GM21576 (cell line): ENCODE data around the gene ANKRD40.
"Not testable (repeated sequence)": the region's sequence is repeated elsewhere in the genome, so short reads cannot be mapped to it uniquely, and the experiment has no call there.

Experiments
- ATAC-seq: cut with Tn5 transposase; IDR thresholded peaks from one replicate; pipeline ENCODE4 v1.9.1; 2021; ENCODE audit warnings: mild to moderate bottlenecking, moderate library complexity; ENCODE audit not compliant: unreplicated experiment

Gene ANKRD40, protein sequence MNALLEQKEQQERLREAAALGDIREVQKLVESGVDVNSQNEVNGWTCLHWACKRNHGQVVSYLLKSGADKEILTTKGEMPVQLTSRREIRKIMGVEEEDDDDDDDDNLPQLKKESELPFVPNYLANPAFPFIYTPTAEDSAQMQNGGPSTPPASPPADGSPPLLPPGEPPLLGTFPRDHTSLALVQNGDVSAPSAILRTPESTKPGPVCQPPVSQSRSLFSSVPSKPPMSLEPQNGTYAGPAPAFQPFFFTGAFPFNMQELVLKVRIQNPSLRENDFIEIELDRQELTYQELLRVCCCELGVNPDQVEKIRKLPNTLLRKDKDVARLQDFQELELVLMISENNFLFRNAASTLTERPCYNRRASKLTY

DNA sequence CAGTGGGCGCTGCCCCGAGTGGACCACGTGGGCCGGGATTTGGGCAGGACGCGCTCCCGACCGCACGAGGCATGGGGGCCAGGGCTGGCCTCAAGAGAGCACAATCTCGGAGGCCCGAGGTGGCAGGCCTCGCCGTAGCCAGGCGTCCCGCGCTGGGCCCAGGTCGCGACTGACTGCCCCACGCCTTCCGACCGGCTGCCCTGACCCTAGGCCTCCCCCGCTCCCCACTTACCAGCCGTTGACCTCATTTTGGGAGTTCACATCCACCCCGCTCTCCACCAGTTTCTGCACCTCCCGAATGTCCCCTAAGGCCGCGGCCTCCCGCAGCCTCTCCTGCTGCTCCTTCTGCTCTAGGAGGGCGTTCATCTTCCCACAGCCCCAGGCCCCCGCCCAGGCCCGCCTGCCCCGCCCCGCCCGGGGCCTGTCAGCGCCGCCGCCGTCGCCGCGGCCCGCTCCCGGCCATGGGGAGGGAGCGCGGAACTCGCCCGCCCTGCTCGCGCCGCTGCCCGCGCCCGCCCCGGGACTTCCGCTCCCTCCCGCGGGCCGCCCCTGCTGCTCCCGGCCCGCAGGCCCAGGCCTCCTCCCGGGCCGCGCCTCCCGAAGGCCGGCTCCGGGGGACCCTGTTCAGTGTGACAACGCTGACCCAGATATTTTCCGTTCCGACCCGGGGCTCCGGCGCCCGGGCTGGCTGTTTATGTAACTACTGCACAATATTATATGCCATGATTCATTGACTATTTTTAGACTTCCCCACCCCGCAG is at the start of gene ANKRD40:
Gene ANKRD40, minus strand, starts transcription at position 626 of the 761 bp plus-strand sequence. Its CDS starts 260 bp downstream, at position 366.
- ATAC-seq = peak; percentile 73

DNA sequence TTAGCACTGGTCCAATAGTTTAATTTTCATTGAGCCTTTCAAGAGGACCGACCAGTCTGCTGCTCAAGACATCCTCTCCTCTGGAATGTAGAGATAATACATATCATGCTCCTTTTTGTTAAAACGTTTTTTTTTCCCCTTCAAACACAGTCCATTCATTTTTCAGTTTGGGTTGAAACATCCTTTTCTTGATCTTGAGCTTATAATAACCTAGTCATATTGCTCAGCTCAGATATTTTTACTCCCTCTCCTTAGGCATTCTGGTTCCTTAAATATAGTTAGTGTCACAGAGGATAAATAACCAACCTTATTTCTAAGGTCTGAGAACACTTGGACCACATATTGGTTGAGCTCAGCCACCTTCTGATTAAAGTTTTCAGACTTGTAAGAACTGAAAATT is 46.8 kb upstream of the ANKRD40 start:
- no peak for ATAC-seq

DNA sequence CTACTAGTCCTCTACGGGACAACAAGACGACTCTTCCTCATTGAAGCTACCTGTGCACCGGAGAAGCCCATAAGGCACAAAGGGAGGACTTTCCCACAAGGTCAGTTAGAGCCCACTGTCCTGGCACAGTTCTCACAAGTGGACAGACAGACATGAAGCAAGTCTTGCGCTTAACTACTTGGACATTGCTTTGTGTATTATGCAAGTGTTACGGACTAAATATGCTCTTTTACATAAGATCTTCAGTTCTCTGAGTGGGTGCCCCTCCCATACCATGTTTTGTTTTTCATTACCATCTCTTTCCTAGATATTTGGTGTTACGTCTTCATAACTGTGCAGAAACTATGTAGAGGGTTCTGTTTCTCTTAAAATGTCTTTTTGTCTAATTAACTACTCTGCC is 41.5 kb upstream of the ANKRD40 start:
- no peak for ATAC-seq

DNA sequence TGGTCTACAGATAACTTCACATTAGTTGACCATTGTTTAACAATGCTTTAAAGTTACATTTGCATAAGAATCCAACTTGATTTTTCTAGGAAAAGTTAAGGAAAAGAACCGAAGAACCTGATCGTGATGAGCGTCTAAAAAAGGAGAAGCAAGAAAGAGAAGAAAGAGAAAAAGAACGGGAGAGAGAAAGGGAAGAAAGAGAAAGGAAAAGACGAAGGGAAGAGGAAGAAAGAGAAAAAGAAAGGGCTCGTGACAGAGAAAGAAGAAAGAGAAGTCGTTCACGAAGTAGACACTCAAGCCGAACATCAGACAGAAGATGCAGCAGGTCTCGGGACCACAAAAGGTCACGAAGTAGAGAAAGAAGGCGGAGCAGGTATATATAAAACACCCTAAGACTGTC is 37.9 kb upstream of the ANKRD40 start:
- ATAC-seq = no peak

DNA sequence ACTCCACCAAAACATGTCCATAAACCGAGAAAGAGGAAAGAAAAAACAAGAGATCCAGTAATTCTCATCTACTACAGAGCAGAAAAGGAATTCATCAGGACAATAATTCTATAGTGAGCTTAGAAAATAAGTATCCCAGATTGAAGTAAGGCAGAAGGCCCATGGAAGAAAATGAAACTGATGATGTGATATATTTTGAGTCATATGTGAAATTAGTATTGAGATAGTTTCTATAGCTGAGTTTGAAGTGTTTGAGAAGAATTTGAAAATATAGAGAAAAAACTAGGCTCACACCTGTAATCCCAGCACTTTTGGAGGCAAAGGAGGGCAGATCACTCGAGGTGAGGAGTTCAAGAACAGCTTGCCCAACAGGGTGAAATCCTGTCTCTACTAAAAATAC is 31.4 kb upstream of the ANKRD40 start:
- no peak for ATAC-seq

DNA sequence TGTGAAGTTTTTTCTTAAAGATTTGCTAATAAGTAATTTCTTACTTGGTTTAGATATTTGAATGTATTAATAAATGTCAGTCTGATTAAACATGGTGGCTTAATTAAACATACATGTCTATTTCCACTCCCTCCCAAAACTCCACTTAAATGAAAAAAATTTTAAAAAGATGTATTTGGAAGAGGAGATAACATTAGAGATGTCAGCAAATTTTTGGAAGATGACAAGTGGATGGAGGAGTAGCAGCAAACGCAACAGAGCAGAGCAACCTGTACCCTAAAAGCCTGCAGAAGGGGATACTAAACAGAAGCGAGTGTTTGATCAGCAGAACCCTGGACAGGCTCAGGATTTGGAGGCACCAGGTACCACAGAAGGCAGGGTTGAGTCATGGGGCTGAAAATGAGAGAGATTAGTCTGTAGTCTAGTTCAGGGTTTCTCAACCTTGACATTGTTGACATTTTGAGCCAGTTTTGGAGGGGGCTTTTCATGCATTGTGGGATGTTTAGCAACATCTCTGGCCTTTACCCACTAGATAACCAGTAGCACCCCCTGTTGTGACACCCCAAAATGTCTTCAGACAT is 29.5 kb upstream of the ANKRD40 start:
- no peak for ATAC-seq

DNA sequence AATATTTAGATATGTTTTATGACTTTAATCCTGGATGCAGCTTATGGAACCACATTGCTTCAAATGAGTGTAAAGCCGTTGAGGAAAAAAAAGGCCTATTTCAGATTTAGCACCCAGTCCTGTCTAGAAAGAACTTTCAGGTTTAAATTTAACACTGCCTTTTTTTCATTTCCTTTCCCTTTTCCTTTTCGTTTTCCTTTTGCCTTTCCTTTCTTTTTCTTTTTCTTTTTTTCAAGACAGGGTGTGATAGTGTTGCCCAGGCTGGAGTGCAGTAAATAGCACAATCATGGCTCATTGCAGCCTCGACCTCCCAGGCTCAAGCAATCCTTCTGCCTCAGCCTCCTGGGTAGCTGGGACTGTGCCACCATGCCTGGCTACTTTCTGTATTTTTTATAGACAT is 27.6 kb upstream of the ANKRD40 start:
- no peak for ATAC-seq

DNA sequence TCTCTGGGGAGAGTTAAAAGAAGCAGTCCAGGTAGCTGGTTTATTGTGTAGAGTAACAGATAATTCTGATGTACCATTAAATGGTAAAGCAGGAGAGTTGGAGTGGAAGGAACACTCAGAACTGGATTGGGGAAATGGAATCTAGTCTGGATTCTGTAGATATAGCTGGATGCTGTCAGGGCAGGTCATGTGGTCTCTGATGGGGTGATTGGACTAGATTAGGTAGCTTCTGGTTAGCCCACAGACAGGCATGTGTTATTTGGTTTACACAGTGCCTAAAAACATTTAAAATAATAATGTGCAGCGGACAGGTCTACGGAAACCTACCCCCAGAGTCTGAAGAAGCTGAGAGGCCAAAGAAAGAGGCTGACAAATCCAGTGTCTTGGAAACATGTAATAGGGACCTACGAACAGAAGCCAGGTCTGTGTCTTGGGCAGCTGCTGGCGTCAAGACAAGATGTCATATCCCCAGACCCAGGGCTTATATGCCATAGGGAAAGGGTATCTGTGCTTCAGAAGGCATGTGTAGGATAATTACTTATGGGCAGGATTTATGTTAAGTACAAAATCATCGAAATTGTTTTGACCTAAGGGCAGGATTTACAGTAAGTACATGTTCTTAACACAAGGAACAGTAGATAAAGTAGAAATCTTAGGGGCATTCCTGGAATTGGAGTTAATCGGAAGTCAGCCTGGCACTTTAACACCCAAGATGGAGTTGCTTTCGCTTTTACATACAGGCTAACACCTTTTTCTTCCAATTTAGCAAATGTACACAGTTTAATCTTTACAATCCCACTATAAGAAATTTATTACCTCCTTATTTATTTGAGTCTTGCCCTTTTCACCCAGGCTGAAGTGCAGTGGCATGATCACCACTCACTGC is 24.1 kb upstream of the ANKRD40 start:
- no peak for ATAC-seq

DNA sequence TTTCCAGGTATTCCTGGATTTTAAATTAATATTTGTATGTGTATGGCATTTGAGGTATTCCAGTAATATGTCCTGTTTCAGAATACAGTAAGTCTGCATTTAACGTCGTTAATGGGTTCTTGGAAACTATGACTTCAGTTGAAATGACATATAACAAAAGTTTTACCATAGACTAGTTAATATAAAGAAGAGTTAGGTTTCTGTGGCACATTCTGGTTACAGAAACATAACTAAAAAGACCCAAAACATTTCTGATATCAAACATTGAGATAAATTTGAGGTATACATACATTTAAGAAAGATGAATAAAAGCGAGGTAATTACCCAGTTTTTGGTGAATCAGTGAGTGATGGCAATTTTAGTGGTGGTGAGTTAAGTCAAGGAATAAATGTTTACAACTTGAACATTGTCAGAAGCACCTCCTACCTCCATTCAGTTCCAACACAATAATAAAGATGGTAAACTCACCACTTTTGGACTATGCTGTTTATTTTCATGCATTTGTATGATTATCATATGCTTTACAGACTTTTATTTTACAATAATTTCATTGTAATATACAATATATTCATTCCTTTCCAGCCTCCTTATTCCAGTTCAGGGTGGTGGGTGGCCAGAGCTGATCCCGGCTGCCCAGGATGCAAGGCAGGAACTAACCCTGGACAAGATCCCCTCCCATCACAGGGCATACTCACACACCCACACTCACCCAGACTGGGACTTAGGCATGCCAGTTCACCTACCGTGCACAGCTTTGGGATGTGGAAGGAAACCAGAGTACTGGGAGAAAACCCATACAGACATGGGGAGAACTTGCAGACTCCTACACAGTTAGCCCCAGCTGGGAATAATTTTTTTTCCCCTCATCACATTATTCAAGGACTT is 21.4 kb upstream of the ANKRD40 start:
- no peak for ATAC-seq

DNA sequence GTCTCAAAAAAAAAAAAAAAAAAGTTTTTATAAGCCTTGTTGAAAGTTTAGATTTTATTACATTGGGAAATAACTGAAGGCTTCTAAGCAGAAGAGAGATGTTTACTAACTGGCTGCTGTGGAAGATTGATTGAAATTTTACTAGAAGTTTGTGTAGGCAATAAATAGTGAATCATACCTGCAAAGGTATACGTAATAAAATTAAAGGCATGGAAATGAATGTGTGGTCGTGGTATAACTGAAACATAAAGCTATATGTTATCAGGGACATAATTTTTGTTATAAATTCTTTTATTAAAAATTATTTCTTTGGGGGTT is 20.4 kb upstream of the ANKRD40 start:
- no peak for ATAC-seq

DNA sequence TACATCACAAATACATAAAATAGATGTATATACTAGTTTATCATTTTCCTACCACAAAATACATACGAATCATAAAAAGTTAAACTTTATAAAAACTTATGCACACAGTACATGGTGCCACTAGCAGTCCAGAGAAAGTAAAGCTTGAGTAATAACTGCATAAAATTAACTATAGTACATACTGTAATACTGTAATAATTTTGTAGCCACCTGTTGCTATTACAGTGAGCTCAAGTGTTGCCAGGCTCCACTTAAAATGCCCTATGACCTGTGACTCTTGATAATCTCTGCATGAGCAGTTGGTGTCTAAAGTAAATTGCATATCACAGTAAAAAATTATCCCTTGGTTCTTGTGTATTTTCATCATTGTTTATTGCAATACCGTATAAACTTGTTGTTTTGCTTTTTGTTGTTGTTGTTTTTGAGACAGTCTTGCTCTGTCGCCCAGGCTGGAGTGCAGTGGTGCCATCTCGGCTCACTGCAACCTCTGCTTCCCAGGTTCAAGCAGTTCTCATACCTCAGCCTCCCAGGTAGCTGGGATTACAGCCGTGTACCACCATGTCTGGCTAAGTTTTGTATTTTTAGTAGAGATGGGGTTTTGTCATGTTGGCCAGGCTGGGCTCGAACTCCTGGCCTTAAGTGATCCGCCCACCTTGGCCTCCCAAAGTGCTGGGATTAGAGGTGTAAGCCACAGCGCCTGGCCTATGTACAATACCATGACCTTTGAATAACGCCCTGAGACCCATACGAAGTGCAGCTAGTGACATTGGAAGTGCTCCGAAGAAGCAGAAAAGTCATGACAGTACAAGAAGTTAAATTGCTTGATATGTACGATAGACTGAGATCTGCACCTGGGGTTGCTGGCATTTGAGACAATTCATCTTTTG is 18.3 kb upstream of the ANKRD40 start:
- no peak for ATAC-seq

DNA sequence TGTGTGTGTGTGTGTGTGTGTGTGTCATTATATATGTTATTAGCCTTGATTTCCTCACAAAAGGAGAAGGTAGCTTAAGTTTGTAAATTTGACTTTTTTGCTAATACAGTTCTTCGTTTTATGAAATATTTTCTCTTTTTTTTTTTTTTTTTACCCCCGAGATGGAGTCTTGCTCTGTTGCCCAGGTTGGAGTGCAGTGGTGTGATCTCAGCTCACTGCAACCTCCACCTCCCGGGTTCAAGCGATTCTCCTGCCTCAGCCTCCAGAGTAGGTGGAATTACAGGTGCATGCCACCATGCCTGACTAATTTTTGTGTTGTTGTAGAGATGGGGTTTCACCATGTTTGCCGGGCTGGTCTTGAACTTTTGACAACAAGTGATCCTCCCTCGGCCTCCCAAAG is 16.9 kb upstream of the ANKRD40 start:
- not testable (repeated sequence) for ATAC-seq

DNA sequence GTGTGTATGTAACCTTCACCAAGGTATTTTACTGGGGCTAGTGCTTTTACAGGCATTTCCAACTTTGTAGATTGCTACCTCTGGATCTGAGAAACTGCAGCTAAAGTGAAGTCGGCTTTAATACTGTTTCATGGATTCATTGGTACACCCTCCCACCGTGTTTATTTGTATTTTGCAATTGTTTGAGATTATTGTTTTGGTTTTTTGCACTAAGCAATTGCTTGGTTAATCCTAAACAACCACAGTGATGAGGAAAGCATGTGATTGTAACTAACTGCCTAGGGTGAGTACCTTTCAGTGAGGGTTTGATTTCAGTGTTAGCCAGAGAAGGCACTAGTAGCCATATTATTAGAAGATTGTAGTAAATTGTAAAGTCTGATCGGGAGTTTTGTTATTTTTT is 15.0 kb upstream of the ANKRD40 start:
- ATAC-seq = no peak

DNA sequence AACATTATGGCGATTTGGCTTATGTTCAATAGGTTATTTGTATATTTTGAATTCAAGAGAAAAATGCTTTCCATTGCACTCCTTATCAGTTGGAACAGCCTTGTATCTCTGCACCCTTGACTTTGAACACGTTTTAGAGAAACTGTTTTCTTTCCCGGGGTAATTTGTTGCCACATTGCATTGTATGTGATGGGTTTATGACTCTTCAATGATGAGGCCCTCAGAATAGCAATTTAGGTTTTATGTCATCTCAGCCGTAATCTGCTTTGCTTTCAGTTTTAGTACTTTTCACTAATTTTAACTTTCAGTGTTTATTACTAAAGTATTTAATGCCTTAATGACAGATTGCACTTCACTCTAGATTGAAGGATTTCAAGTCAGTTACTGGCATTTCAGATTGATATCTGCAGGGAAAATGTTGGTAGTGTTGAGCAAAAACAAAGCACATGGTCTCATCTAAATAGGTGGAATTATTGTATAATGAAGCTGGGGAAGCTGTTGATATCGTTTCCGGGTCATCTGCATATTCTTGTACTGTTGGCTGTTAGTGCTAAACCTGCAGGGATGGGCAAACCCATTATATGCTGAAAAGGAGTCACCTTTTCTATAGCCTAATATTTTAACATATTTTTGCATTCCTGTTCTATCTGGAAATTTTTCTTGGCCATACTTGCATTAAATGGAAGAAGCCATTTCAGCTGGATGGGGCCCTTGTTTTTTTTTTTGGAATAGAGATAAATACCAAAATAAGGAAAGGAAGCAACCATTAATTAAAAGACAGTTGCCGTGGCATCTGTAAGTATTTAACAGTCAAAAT is 13.7 kb upstream of the ANKRD40 start:
- no peak for ATAC-seq

DNA sequence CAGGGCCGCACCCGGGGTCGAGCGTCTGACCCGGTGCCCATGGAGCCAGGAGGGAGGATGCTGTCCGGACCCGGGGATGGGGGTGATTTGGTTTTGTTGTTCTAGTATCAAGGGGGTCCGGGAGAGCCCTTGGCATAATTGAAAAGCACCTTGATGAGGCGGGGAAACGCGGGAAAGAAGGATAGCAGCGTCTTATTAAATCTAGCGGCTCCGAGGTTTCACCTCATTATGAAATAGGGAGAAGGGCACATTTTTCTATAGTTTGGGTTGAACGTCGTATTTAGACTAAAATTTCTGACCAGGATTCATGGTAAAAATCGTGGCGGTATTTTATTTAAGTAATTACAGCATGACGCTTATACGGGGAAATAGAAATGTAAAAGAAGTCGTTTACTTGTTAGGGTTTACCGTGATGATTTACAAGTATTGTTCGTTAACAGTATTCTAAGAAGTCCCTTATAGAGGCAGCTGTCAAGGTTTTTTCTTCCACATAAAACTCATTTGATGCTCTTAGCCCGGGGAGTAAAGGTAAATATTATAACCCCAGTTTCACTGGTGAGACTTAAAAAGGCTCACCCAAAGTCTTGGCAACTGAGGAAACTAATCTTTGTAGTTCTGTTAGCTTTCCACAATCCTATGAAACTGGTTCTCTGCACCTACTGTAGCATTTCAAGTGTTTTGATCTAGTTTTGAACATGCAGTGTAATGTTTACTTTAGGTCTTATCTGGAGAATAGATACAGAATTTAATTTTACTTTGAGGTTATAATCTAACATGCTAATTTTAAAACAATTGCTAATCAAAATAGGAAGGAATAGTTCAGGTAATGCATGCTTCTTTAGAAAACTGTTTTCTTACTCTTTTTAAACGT is 12.4 kb upstream of the ANKRD40 start:
- ATAC-seq = no peak

DNA sequence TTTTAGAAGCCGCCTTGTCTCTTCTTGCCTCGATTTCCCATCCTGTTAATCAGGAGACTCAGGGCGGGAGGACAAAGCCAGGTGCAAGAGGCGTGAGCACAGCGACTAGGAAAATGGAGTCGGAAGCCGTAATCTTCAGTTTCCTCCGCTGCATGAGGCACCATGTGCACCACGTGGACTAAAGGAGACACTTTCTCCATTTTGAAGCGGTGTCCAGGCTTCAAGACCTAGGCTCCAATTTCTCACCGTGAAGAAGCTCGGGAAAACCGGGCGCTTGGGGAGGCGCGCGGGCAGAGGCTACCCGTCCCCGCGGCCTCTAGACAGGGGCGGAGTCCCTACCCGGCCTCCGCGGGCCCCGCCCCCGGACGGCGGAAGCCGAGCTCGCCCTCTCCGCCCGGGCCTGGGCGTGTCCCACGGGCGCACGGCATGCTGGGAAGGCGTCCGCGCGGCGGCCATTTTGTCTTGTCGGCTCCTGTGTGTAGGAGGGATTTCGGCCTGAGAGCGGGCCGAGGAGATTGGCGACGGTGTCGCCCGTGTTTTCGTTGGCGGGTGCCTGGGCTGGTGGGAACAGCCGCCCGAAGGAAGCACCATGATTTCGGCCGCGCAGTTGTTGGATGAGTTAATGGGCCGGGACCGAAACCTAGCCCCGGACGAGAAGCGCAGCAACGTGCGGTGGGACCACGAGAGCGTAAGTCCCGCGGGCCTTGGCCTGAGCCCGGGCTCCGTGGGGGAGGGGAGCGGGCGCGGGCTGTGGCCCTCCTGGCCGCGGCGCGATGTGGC is 11.6 kb upstream of the ANKRD40 start, which contains the start of gene LUC7L3:
Gene LUC7L3, plus strand, starts transcription at position 460 of the 780 bp plus-strand sequence. Its CDS starts 130 bp downstream, at position 590.
- peak; percentile 86 for ATAC-seq
